ENCODE data around the gene KPTN. TPM values are rescaled to one million over a fixed set of nuclear protein-coding genes. Genes with fewer than 3 reads are reported as not detected.

Gene KPTN
- total and polyA plus RNA-seq, 2 experiments from 2014 or later: 10.1 to 22.6 TPM

GRCh38 chr19:47436712-47437401, 47.2 kb downstream of the KPTN start:
- no peaks in the 10 kb centered on the region for H3K79me2 ChIP-seq
- H3K36me3 ChIP-seq (replicated peaks; ENCODE audit: insufficient read depth, low read depth): no peaks in the 10 kb centered on the region
- no peaks in the 10 kb centered on the region for H3K9me3 ChIP-seq (ENCODE audit: low read depth)
- no peak for TF ChIP-seq EZH2phosphoT487 (IDR thresholded peaks at IDR 0.05; ENCODE audit: low read depth, severe bottlenecking, unreplicated experiment)
- peak; percentile 85 for TF ChIP-seq CTCF (IDR thresholded peaks at IDR 0.05; ENCODE audit: poor library complexity)
- no peaks in the 10 kb centered on the region for H3K4me1 ChIP-seq (ENCODE audit: insufficient read depth)
- H2AFZ ChIP-seq: no peak overlapping the region
- H3K4me2 ChIP-seq: no peak overlapping the region
- no peak overlapping the region for H3K4me3 ChIP-seq
- no peaks in the 10 kb centered on the region for H3K9me2 ChIP-seq (replicated peaks; ENCODE audit: insufficient read depth)
- DNase-seq (ENCODE audit: low spot score): peak; percentile 88
- no peak overlapping the region for H3K27ac ChIP-seq
- 40% methylated on average over 17 of the region's 17 CpGs for WGBS (ENCODE audit: low lambda C conversion rate, missing lambda C conversion rate)
- no peaks in the 10 kb centered on the region for H4K20me1 ChIP-seq (ENCODE audit: insufficient read depth, poor library complexity, severe bottlenecking)
- peaks cover 3% of the 10 kb centered on the region for H3K27me3 ChIP-seq

GRCh38 chr19:47435883-47436417, 48.1 kb downstream of the KPTN start:
- Histone ChIP-seq H3K4me2 (no peak overlapping the region), H3K79me2 (no peaks in the 10 kb centered on the region), H3K9me2 (replicated peaks; ENCODE audit: insufficient read depth) (no peaks in the 10 kb centered on the region), H4K20me1 (ENCODE audit: insufficient read depth, poor library complexity, severe bottlenecking) (no peaks in the 10 kb centered on the region), H3K27ac (no peak overlapping the region), H3K36me3 (replicated peaks; ENCODE audit: insufficient read depth, low read depth) (no peaks in the 10 kb centered on the region), H2AFZ (no peak overlapping the region), H3K4me3 (no peak overlapping the region), H3K4me1 (ENCODE audit: insufficient read depth) (no peaks in the 10 kb centered on the region), H3K9me3 (ENCODE audit: low read depth) (no peaks in the 10 kb centered on the region), H3K27me3 (peaks cover under 1% of the 10 kb centered on the region)
- DNase-seq (ENCODE audit: low spot score): no peak
- WGBS (ENCODE audit: low lambda C conversion rate, missing lambda C conversion rate): 89% methylated on average over 6 of the region's 6 CpGs
- no peak for TF ChIP-seq CTCF (IDR thresholded peaks at IDR 0.05; ENCODE audit: poor library complexity)
- TF ChIP-seq EZH2 (IDR thresholded peaks at IDR 0.05; ENCODE audit: borderline replicate concordance): no peak
- TF ChIP-seq EZH2phosphoT487 (IDR thresholded peaks at IDR 0.05; ENCODE audit: low read depth, severe bottlenecking, unreplicated experiment): no peak

- DNase-seq (ENCODE audit: low spot score): no peak
- H3K79me2 ChIP-seq: no peaks in the 10 kb centered on the region
- peaks cover 4% of the 10 kb centered on the region for H3K4me1 ChIP-seq (ENCODE audit: insufficient read depth)
- TF ChIP-seq EZH2phosphoT487 (IDR thresholded peaks at IDR 0.05; ENCODE audit: low read depth, severe bottlenecking, unreplicated experiment) (no peak), EZH2 (IDR thresholded peaks at IDR 0.05; ENCODE audit: borderline replicate concordance) (no peak), CTCF (IDR thresholded peaks at IDR 0.05; ENCODE audit: poor library complexity) (no peak)
- H3K27ac ChIP-seq: no peak overlapping the region
- no peak overlapping the region for H3K4me3 ChIP-seq
- no peaks in the 10 kb centered on the region for H4K20me1 ChIP-seq (ENCODE audit: insufficient read depth, poor library complexity, severe bottlenecking)
- H3K36me3 ChIP-seq (replicated peaks; ENCODE audit: insufficient read depth, low read depth): no peaks in the 10 kb centered on the region
- H2AFZ ChIP-seq: no peak overlapping the region
- WGBS (ENCODE audit: low lambda C conversion rate, missing lambda C conversion rate): 70% methylated on average over 15 of the region's 16 CpGs
- peaks cover 7% of the 10 kb centered on the region for H3K27me3 ChIP-seq
- no peaks in the 10 kb centered on the region for H3K9me3 ChIP-seq (ENCODE audit: low read depth)
- H3K9me2 ChIP-seq (replicated peaks; ENCODE audit: insufficient read depth): no peaks in the 10 kb centered on the region
- H3K4me2 ChIP-seq: no peak overlapping the region
Observed at GRCh38 chr19:47435196-47435595, 48.8 kb downstream of the KPTN start.

Measured in hepatocyte (in vitro differentiated cells).